ENCODE data around the gene ARHGAP6. TPM values are rescaled to one million over a fixed set of nuclear protein-coding genes. Genes with fewer than 3 reads are reported as not detected.

The ARHGAP6 gene
- total and polyA plus RNA-seq, 9 of the 15 experiments (the other 6 are each of a cell fraction or from before 2014, with no cell fraction given): 12.5 to 63.6 (median 41.8) TPM

GRCh38 chrX:11188664-11189063 is 477.1 kb downstream of the ARHGAP6 start:
- ATAC-seq (no peak), DNase-seq (ENCODE audit: extremely low read depth in 1 of 4, low spot score in 3 of 4) (no peak), FAIRE-seq (no peak)
- no peaks in the 10 kb centered on the region; the same call in 1 of the 3 replicates for H3K79me2 ChIP-seq (ENCODE audit: control insufficient read depth, insufficient read depth, low read length)
- no peaks in the 10 kb centered on the region for H4K20me1 ChIP-seq (replicated peaks; ENCODE audit: control insufficient read depth, insufficient read depth, low read length)
- ChIA-PET POLR2A (no interaction called here), CTCF (ENCODE audit: low intra/inter-chr PET ratio) (no interaction called here)
- H3K9ac ChIP-seq (ENCODE audit: insufficient read depth in 1 of 2, low read depth in 2 of 2, low read length in 2 of 2): no peak overlapping the region
- H3K27ac ChIP-seq (ENCODE audit: extremely low read depth, low read depth, low read length): no peak overlapping the region
- H3K36me3 ChIP-seq (ENCODE audit: control insufficient read depth, insufficient read depth, low read length): peaks cover 56% of the 10 kb centered on the region
- in situ Hi-C loops (cut with MboI) (no loop called here), intact Hi-C loops (cut with micrococcal nuclease) (no loop called here)
- no peaks in the 10 kb centered on the region for H3K27me3 ChIP-seq (ENCODE audit: control insufficient read depth in 2 of 2, insufficient read depth in 2 of 2, low read length in 2 of 2)
- 81% methylated on average over 5 of the region's 7 CpGs for WGBS (ENCODE audit: insufficient coverage, low coverage, missing lambda C conversion rate)
- no peaks in the 10 kb centered on the region; a peak in 1 of 5 replicates for H3K4me1 ChIP-seq (replicated peaks in 1 of 2; ENCODE audit: control insufficient read depth in 2 of 2, insufficient read depth in 2 of 2, low read length in 2 of 2)
- H3K4me2 ChIP-seq (ENCODE audit: insufficient read depth, low read length): no peak overlapping the region
- H3K9me1 ChIP-seq (ENCODE audit: control insufficient read depth, insufficient read depth, low read length): no peaks in the 10 kb centered on the region
- H2AFZ ChIP-seq (ENCODE audit: low read depth, low read length): no peak overlapping the region
- BruUV-seq (replicated peaks): no TSS peak
- H3K9me3 ChIP-seq (replicated peaks; ENCODE audit: control insufficient read depth, insufficient read depth, low read depth, low read length): no peaks in the 10 kb centered on the region
- H3K4me3 ChIP-seq: no peak overlapping the region
- TF ChIP-seq SIX5 (IDR thresholded peaks at IDR 0.05; ENCODE audit: borderline replicate concordance in 1 of 2, insufficient read depth in 1 of 2, low read depth in 1 of 2, low read length in 2 of 2): no peak
- no peak for TF ChIP-seq MBD2 (IDR thresholded peaks at IDR 0.05; ENCODE audit: borderline replicate concordance, low read depth)
- TF ChIP-seq HMG20B (CRISPR knock-in tag; IDR thresholded peaks at IDR 0.05): no peak
- no peak for TF ChIP-seq CTCFL (IDR thresholded peaks at IDR 0.05; ENCODE audit: borderline replicate concordance, insufficient read depth, low read depth, low read length, poor library complexity, severe bottlenecking)
- no peak for TF ChIP-seq MYNN (IDR thresholded peaks at IDR 0.05)
- no peak for TF ChIP-seq MYNN (CRISPR knock-in tag; IDR thresholded peaks at IDR 0.05)
- no peak for TF ChIP-seq ZNF263 (CRISPR knock-in tag; IDR thresholded peaks at IDR 0.05; ENCODE audit: borderline replicate concordance)
- no peak for TF ChIP-seq CEBPG (CRISPR knock-in tag; IDR thresholded peaks at IDR 0.05)
- TF ChIP-seq CEBPG (tag; conservative IDR thresholded peaks at IDR 0.05 in 1 of 2, IDR thresholded peaks at IDR 0.05 in 1 of 2): no peak
- no peak for TF ChIP-seq ZNF696 (CRISPR knock-in tag; conservative IDR thresholded peaks at IDR 0.05)
- TF ChIP-seq EHMT2 (IDR thresholded peaks at IDR 0.05): no peak
- TF ChIP-seq PPARD (CRISPR knock-in tag; IDR thresholded peaks at IDR 0.05): no peak
- TF ChIP-seq RBM17 (IDR thresholded peaks at IDR 0.05; ENCODE audit: borderline replicate concordance, low read depth, low read length): no peak
- TF ChIP-seq ZNF655 (CRISPR knock-in tag; IDR thresholded peaks at IDR 0.05): no peak
- no peak for TF ChIP-seq NCOA2 (IDR thresholded peaks at IDR 0.05; ENCODE audit: partially characterized antibody in 2 of 2)
- no peak for TF ChIP-seq YY1 (IDR thresholded peaks at IDR 0.05; ENCODE audit: borderline replicate concordance in 1 of 3, control insufficient read depth in 1 of 3, extremely low read depth in 1 of 3, insufficient read depth in 3 of 3, insufficient read length in 1 of 3, insufficient replicate concordance in 2 of 3, low read depth in 1 of 3, low read length in 2 of 3)
